ENCODE data around the gene NT5C2.

DNA sequence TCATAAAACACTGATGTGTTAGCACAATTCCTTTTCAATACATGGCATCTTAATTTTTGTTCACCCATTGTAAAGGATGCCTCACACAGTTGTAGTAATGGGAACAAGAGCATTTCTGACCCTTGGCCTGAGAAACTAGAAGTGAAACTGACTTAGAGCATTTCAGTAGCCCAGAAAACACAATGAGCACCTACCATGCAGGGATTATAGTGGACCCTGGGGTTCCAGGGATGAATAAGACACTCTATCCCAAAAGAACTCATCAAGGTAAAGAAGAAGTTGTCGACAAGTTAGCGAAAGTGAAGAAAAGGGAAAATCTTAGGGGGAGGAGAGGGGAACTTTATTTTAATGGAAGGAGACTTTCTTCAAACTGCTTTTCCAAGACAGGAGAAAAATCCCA, 125.6 kb downstream of the NT5C2 start:
- TF ChIP-seq POLR2A (IDR thresholded peaks at IDR 0.05): no peak
- TF ChIP-seq, protein P1, sequence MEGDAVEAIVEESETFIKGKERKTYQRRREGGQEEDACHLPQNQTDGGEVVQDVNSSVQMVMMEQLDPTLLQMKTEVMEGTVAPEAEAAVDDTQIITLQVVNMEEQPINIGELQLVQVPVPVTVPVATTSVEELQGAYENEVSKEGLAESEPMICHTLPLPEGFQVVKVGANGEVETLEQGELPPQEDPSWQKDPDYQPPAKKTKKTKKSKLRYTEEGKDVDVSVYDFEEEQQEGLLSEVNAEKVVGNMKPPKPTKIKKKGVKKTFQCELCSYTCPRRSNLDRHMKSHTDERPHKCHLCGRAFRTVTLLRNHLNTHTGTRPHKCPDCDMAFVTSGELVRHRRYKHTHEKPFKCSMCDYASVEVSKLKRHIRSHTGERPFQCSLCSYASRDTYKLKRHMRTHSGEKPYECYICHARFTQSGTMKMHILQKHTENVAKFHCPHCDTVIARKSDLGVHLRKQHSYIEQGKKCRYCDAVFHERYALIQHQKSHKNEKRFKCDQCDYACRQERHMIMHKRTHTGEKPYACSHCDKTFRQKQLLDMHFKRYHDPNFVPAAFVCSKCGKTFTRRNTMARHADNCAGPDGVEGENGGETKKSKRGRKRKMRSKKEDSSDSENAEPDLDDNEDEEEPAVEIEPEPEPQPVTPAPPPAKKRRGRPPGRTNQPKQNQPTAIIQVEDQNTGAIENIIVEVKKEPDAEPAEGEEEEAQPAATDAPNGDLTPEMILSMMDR (IDR thresholded peaks at IDR 0.05): no peak
